Adrenal gland (tissue), 5 donors: ENCODE measurements around the gene SNTB2.

Experiments used
- POLR2A ChIP-seq, 2 donors: fragments of 450-650 bp; IDR thresholded peaks; one replicate each; pipeline ENCODE4 v1.6.1; 2017; ENCODE audit warnings: antibody characterized with exemption in 2 of 2, mild to moderate bottlenecking in 2 of 2, moderate library complexity in 1 of 2
- TF ChIP-seq, protein P1 (sequence below), 6 experiments: fragments of 450-650 bp in 4 of 6; fragments of 200-600 bp in 2 of 6; sonication (generic) in 1 of 6; IDR thresholded peaks; 1 replicate in 5 of 6; 2 replicates in 1 of 6; pipeline versions ENCODE4 v1.5.1 to v1.8.0; 2016 to 2021; ENCODE audit warnings: antibody characterized with exemption in 6 of 6, mild to moderate bottlenecking in 2 of 6, moderate library complexity in 1 of 6
- donor health status: DM: no; HTN: no; CAD: no.

DNA sequence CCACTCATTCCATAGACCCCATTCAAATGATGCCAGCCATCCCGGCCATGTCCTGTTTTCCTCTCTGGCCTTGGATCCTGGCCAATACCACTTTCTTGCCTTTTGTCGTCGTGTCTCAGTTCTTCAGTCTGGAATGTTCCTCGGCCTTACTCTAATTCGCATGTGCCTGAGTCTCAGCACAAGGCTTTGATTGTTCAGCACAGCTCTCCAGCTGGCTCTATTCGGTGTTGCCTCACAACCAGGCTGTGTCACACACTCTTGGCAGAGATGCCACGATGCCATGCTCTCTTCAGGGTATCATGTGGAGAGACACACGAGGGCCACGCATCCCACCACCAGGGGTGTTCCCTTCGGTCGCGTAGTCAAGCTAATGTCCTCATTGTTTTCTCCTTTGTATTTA is 122.4 kb downstream of the SNTB2 start:
- TF ChIP-seq, protein P1, sequence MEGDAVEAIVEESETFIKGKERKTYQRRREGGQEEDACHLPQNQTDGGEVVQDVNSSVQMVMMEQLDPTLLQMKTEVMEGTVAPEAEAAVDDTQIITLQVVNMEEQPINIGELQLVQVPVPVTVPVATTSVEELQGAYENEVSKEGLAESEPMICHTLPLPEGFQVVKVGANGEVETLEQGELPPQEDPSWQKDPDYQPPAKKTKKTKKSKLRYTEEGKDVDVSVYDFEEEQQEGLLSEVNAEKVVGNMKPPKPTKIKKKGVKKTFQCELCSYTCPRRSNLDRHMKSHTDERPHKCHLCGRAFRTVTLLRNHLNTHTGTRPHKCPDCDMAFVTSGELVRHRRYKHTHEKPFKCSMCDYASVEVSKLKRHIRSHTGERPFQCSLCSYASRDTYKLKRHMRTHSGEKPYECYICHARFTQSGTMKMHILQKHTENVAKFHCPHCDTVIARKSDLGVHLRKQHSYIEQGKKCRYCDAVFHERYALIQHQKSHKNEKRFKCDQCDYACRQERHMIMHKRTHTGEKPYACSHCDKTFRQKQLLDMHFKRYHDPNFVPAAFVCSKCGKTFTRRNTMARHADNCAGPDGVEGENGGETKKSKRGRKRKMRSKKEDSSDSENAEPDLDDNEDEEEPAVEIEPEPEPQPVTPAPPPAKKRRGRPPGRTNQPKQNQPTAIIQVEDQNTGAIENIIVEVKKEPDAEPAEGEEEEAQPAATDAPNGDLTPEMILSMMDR (IDR thresholded peaks at IDR 0.05): no peak
- TF ChIP-seq POLR2A (IDR thresholded peaks at IDR 0.05): no peak
